K562 (cell line): ENCODE data around the gene PYY. TPM values are rescaled to one million over a fixed set of nuclear protein-coding genes. Genes with fewer than 3 reads are reported as not detected.
A peak's percentile ranks its signal among the peaks of the same experiment; 100 is the strongest.

Source experiments
- BRD4 ChIP-seq: fragments of 200-600 bp; sonication (generic); IDR thresholded peaks from 2 replicates; pipeline ENCODE4 v1.6.1; 2017; ENCODE audit warnings: inconsistent platforms
- C11orf30 ChIP-seq: fragments of 450-650 bp; IDR thresholded peaks from 2 replicates; pipeline ENCODE4 v1.6.1; 2016; ENCODE audit warnings: low read depth, mild to moderate bottlenecking
- CBFA2T2 ChIP-seq: fragments of 450-650 bp; conservative IDR thresholded peaks from 2 replicates; pipeline ENCODE4 v1.6.1; 2017; ENCODE audit warnings: mild to moderate bottlenecking
- CLOCK ChIP-seq: fragments of 250-450 bp; sonication (Bioruptor Pico); IDR thresholded peaks from 2 replicates; pipeline ENCODE4 v1.4.0; 2020; ENCODE audit warnings: mild to moderate bottlenecking, moderate library complexity, borderline replicate concordance
- DNMT1 ChIP-seq: fragments of 450-650 bp; IDR thresholded peaks from 2 replicates; pipeline ENCODE4 v1.6.1; 2016; ENCODE audit warnings: antibody characterized with exemption, mild to moderate bottlenecking
- FOSL1 ChIP-seq: fragments of 200-800 bp; sonication (Bioruptor generic); conservative IDR thresholded peaks from 2 replicates; pipeline ENCODE4 v1.6.1; 2016; ENCODE audit warnings: missing genetic modification characterization, missing compliant biosample characterization
- FOXJ2 ChIP-seq: fragments of 200-800 bp; sonication (Bioruptor generic); IDR thresholded peaks from 2 replicates; pipeline ENCODE4 v1.6.1; 2016; ENCODE audit warnings: missing genetic modification characterization, missing compliant biosample characterization
- KDM5B ChIP-seq: fragments of 200-600 bp; sonication (generic); IDR thresholded peaks from 2 replicates; pipeline ENCODE4 v1.6.1; 2012; ENCODE audit warnings: low read depth, mild to moderate bottlenecking, moderate library complexity, low read length, control low read depth, inconsistent platforms; ENCODE audit not compliant: insufficient replicate concordance
- KLF16 ChIP-seq: IDR thresholded peaks from 2 replicates; pipeline ENCODE4 v1.6.1; 2016; ENCODE audit warnings: antibody characterized with exemption
- L3MBTL2 ChIP-seq: fragments of 450-650 bp; IDR thresholded peaks from 2 replicates; pipeline ENCODE4 v1.6.1; 2016; ENCODE audit warnings: mild to moderate bottlenecking, moderate library complexity
- MBD2 ChIP-seq: sonication (generic); IDR thresholded peaks from 2 replicates; pipeline ENCODE4 v1.6.1; 2016; ENCODE audit warnings: low read depth, borderline replicate concordance
- PRMT5 ChIP-seq: sonication (generic); formaldehyde crosslinking; IDR thresholded peaks from 2 replicates; pipeline ENCODE4 v1.5.0; 2020; ENCODE audit warnings: missing genetic modification reagents
- SMARCE1 ChIP-seq: fragments of 450-650 bp; IDR thresholded peaks from 2 replicates; pipeline ENCODE4 v1.7.1; 2016; ENCODE audit warnings: mild to moderate bottlenecking
- TRIM25 ChIP-seq: fragments of 450-650 bp; IDR thresholded peaks from 2 replicates; pipeline ENCODE4 v1.7.0; 2016; ENCODE audit warnings: borderline replicate concordance
- ZNF253 ChIP-seq: fragments of 250-450 bp; sonication (Bioruptor Pico); conservative IDR thresholded peaks from 2 replicates; pipeline ENCODE4 v1.6.1; 2021; ENCODE audit warnings: mild to moderate bottlenecking
- ZNF277 ChIP-seq: fragments of 250-450 bp; sonication (Bioruptor Pico); IDR thresholded peaks from 2 replicates; pipeline ENCODE4 v1.8.0; 2022; ENCODE audit warnings: inconsistent platforms, mild to moderate bottlenecking, moderate library complexity, borderline replicate concordance
- ZNF347 ChIP-seq: fragments of 450-650 bp; formaldehyde crosslinking; IDR thresholded peaks from 2 replicates; pipeline ENCODE4 v1.4.0; 2020; ENCODE audit warnings: low read depth, mild to moderate bottlenecking, moderate library complexity
- ZNF592 ChIP-seq: fragments of 450-650 bp; IDR thresholded peaks from 2 replicates; pipeline ENCODE4 v1.6.1; 2017; ENCODE audit warnings: antibody characterized with exemption, mild to moderate bottlenecking
- polyA plus RNA-seq, 8 experiments: library from polyadenylated mRNA; depleted of rRNA in 4 of 8; stranded (reverse) in 5 of 8; unstranded in 3 of 8; fragments of >200 nt; fragmentation: Nextera tagmentation in 2 of 8; fragmentation: Illumina TruSeq in 1 of 8; extraction: Ambion mirVana in 2 of 8; extraction: Trizol in 1 of 8; gene quantifications; 2 replicates each; pipeline versions ENCODE4 v1.2.1 to v1.2.3, GENCODE V29; 2011 to 2014; ENCODE audit warnings: inconsistent platforms in 1 of 8, missing spikeins in 1 of 8
- total RNA-seq, 7 experiments: library from RNA; depleted of rRNA in 6 of 7; stranded (reverse); fragments of >200 nt in 6 of 7; fragmentation: Illumina TruSeq in 2 of 7; extraction: Trizol in 2 of 7; gene quantifications; 2 replicates each; pipeline versions ENCODE4 v1.2.1 to v1.2.3, GENCODE V29; 2011 to 2021; ENCODE audit warnings: low replicate concordance in 1 of 7

The PYY gene
- total and polyA plus RNA-seq, 9 of the 15 experiments (the other 6 are each of a cell fraction or from before 2014, with no cell fraction given): not detected

GRCh38 chr17:43983515-43984411 lies 30.0 kb upstream of the PYY start (continued):
- TF ChIP-seq KDM5B (no peak), MBD2 (no peak; the same call in 1 of the 2 replicates), KLF16 (no peak), ZNF592 (no peak), FOXJ2 (no peak), PRMT5 (CRISPR knock-in tag) (0 out of 2 replicates have a peak, but pooled peaks have one; percentile 19), ZNF253 (CRISPR knock-in tag) (no peak), TRIM25 (no peak), FOSL1 (tag) (no peak), SMARCE1 (peak; percentile 83; the same call in 1 of the 2 replicates), ZNF277 (CRISPR knock-in tag) (no peak), CLOCK (CRISPR knock-in tag) (no peak), DNMT1 (no peak), CBFA2T2 (peak; percentile 60), BRD4 (no peak), C11orf30 (peak; percentile 37; the same call in 1 of the 2 replicates), ZNF347 (CRISPR knock-in tag) (no peak), L3MBTL2 (peak; percentile 83)
